CD14-positive monocyte (primary cell): ENCODE data around the gene TANGO6. TPM values are rescaled to one million over a fixed set of nuclear protein-coding genes. Genes with fewer than 3 reads are reported as not detected.
A peak's percentile ranks its signal among the peaks of the same experiment; 100 is the strongest.

ENCODE experiments used
- DNase-seq, 3 donors: peaks; one replicate each; pipeline ENCODE4 v3.0.0-alpha.2; 2011 to 2022
- H2AFZ ChIP-seq: 2 replicates; pipeline ENCODE4 v1.6.0; 2012; ENCODE audit warnings: mild to moderate bottlenecking, low read depth, low read length, inconsistent platforms; ENCODE audit not compliant: insufficient read depth, poor library complexity, severe bottlenecking
- H3K27ac ChIP-seq, 2 donors: 1 replicate in 1 of 2; 2 replicates in 1 of 2; pipeline ENCODE4 v1.5.1; 2012 to 2013; ENCODE audit warnings: low read length in 2 of 2, control low read depth in 1 of 2, inconsistent platforms in 1 of 2, low read depth in 1 of 2, mild to moderate bottlenecking in 1 of 2
- H3K27me3 ChIP-seq, 2 donors: one replicate each; pipeline versions ENCODE4 v1.6.0 to v1.6.1; 2011 to 2013; ENCODE audit warnings: low read length in 2 of 2; ENCODE audit not compliant: control insufficient read depth in 2 of 2, insufficient read depth in 2 of 2
- H3K36me3 ChIP-seq, 2 donors: replicated peaks in 1 of 2; 1 replicate in 1 of 2; 2 replicates in 1 of 2; pipeline versions ENCODE4 v1.5.1 to v1.6.1; 2012 to 2013; ENCODE audit warnings: low read length in 2 of 2, control low read depth in 1 of 2, inconsistent platforms in 1 of 2, mild to moderate bottlenecking in 1 of 2; ENCODE audit not compliant: insufficient read depth in 2 of 2, control insufficient read depth in 1 of 2
- H3K4me1 ChIP-seq, 2 donors: 1 replicate in 1 of 2; 2 replicates in 1 of 2; pipeline versions ENCODE4 v1.5.1 to v1.6.1; 2012 to 2013; ENCODE audit warnings: low read length in 2 of 2, control low read depth in 1 of 2, inconsistent platforms in 1 of 2, mild to moderate bottlenecking in 1 of 2, moderate library complexity in 1 of 2; ENCODE audit not compliant: insufficient read depth in 2 of 2, control insufficient read depth in 1 of 2
- H3K4me2 ChIP-seq: replicated peaks from 2 replicates; pipeline ENCODE3; 2012; ENCODE audit warnings: low read length, moderate library complexity, mild to moderate bottlenecking; ENCODE audit not compliant: poor library complexity, severe bottlenecking; ENCODE audit errors: extremely low read depth
- H3K4me3 ChIP-seq, 3 experiments: fragments of 200-600 bp in 1 of 3; sonication (generic) in 1 of 3; replicated peaks in 1 of 3; 1 replicate in 2 of 3; 2 replicates in 1 of 3; pipeline ENCODE4 v1.5.1; 2011 to 2013; ENCODE audit warnings: low read length in 3 of 3, mild to moderate bottlenecking in 3 of 3, control low read depth in 2 of 3, low read depth in 2 of 3, inconsistent platforms in 1 of 3, moderate library complexity in 1 of 3
- H3K79me2 ChIP-seq: 2 replicates; pipeline ENCODE4 v1.6.0; 2012; ENCODE audit warnings: mild to moderate bottlenecking, control low read depth, inconsistent platforms, low read length, moderate library complexity; ENCODE audit not compliant: insufficient read depth
- H3K9ac ChIP-seq: 2 replicates; pipeline ENCODE4 v1.6.0; 2017; ENCODE audit warnings: low read length, mild to moderate bottlenecking; ENCODE audit not compliant: insufficient read depth, poor library complexity, severe bottlenecking
- H3K9me3 ChIP-seq, 2 donors: replicated peaks in 1 of 2; 1 replicate in 1 of 2; 2 replicates in 1 of 2; pipeline versions ENCODE4 v1.5.1 to v1.6.1; 2012 to 2013; ENCODE audit warnings: low read length in 2 of 2, control low read depth in 1 of 2; ENCODE audit not compliant: control insufficient read depth in 1 of 2, insufficient read depth in 1 of 2
- H4K20me1 ChIP-seq: 2 replicates; pipeline ENCODE4 v1.6.0; 2012; ENCODE audit warnings: mild to moderate bottlenecking, low read length, control low read depth, moderate library complexity; ENCODE audit not compliant: insufficient read depth
- H3K27ac Mint-ChIP-seq, 7 donors: one replicate each; pipeline ENCODE4 v1.8.0; 2020; ENCODE audit warnings: mild to moderate bottlenecking in 7 of 7, mixed read lengths in 7 of 7, moderate library complexity in 6 of 7, inconsistent platforms in 2 of 7
- H3K27me3 Mint-ChIP-seq, 3 donors: one replicate each; pipeline ENCODE4 v1.8.0; 2021 to 2022; ENCODE audit warnings: low read depth in 3 of 3, mild to moderate bottlenecking in 3 of 3, mixed read lengths in 3 of 3, moderate library complexity in 3 of 3, inconsistent platforms in 1 of 3
- H3K36me3 Mint-ChIP-seq, 2 donors: one replicate each; pipeline ENCODE4 v1.8.0; 2020; ENCODE audit warnings: mixed read lengths in 2 of 2, inconsistent platforms in 1 of 2, mild to moderate bottlenecking in 1 of 2
- H3K4me1 Mint-ChIP-seq: one replicate; pipeline ENCODE4 v1.8.0; 2020; ENCODE audit warnings: mild to moderate bottlenecking, mixed read lengths
- H3K4me3 Mint-ChIP-seq, 2 donors: one replicate each; pipeline ENCODE4 v1.8.0; 2020; ENCODE audit warnings: mild to moderate bottlenecking in 2 of 2, mixed read lengths in 2 of 2, moderate library complexity in 1 of 2
- H3K9me3 Mint-ChIP-seq, 7 donors: one replicate each; pipeline ENCODE4 v1.8.0; 2020 to 2022; ENCODE audit warnings: mixed read lengths in 7 of 7, mild to moderate bottlenecking in 6 of 7, moderate library complexity in 6 of 7, inconsistent platforms in 2 of 7
- CTCF ChIP-seq: fragments of 200-600 bp; IDR thresholded peaks from one replicate; pipeline ENCODE4 v1.8.0; 2022; ENCODE audit warnings: antibody characterized with exemption, mild to moderate bottlenecking
- WGBS: methylation state at CpG from one replicate; pipeline ENCODE4 v1.1.5; 2013; ENCODE audit warnings: missing lambda C conversion rate; ENCODE audit not compliant: insufficient coverage; 5-methylcytosine and 5-hydroxymethylcytosine counted together
- intact Hi-C, 2 donors: fragments of 100-400 bp; cut with micrococcal nuclease; formaldehyde crosslinking; loops; one replicate each; pipeline versions ENCODE4 v1.15.0 to v1.15.1; 2023
- polyA plus RNA-seq, 3 donors: library from polyadenylated mRNA; depleted of rRNA in 1 of 3; unstranded in 2 of 3; stranded (reverse) in 1 of 3; fragments of 300-500 nt in 2 of 3; fragments of >200 nt in 1 of 3; fragmentation: Illumina TruSeq in 2 of 3; gene quantifications; 1 replicate in 2 of 3; 2 replicates in 1 of 3; pipeline ENCODE4 v1.2.3, GENCODE V29; 2012 to 2021

The TANGO6 gene
- polyA plus RNA-seq, 3 donors: 6.5 to 8.1 (median 7.3) TPM

GRCh38 chr16:69089091-69089910 lies 246.0 kb downstream of the TANGO6 start:
- H3K4me1 ChIP-seq: peaks cover 9 to 11% of the 10 kb centered on the region in 2 donors
- WGBS: 37% methylated on average over 13 of the region's 16 CpGs
- H3K4me3 ChIP-seq: no peak overlapping the region
- H3K79me2 ChIP-seq: no peaks in the 10 kb centered on the region
- H3K27ac Mint-ChIP-seq: peak overlapping the region in 2 of 7 donors; percentile 38 to 52
- no peak overlapping the region for H3K4me3 Mint-ChIP-seq
- peaks cover 0 to 2% (median 0%) of the 10 kb centered on the region in 3 donors for H3K27me3 Mint-ChIP-seq
- no peak overlapping the region for H3K27ac ChIP-seq
- H3K9ac ChIP-seq: no peak overlapping the region
- DNase-seq: no peak
- H3K4me1 Mint-ChIP-seq: peaks cover 24% of the 10 kb centered on the region
- no peaks in the 10 kb centered on the region for H3K9me3 ChIP-seq
- peaks cover 3 to 15% of the 10 kb centered on the region in 2 donors for H3K36me3 ChIP-seq
- intact Hi-C loops: no loop called here
- H3K4me2 ChIP-seq: peak overlapping the region; percentile 1
- H4K20me1 ChIP-seq: no peaks in the 10 kb centered on the region
- H3K27me3 ChIP-seq: no peaks in the 10 kb centered on the region
- peaks cover 0 to 3% (median 0%) of the 10 kb centered on the region in 7 donors for H3K9me3 Mint-ChIP-seq
- no peak overlapping the region for H2AFZ ChIP-seq
- TF ChIP-seq CTCF: no peak
- H3K36me3 Mint-ChIP-seq: peaks cover 5 to 17% of the 10 kb centered on the region in 2 donors

- Histone ChIP-seq H3K4me3 (no peak overlapping the region), H3K36me3 (no peaks in the 10 kb centered on the region), H4K20me1 (no peaks in the 10 kb centered on the region), H2AFZ (no peak overlapping the region), H3K9ac (no peak overlapping the region), H3K27me3 (no peaks in the 10 kb centered on the region), H3K4me1 (peaks cover 9 to 11% of the 10 kb centered on the region in 2 donors), H3K9me3 (no peaks in the 10 kb centered on the region), H3K79me2 (no peaks in the 10 kb centered on the region), H3K4me2 (no peak overlapping the region), H3K27ac (no peak overlapping the region)
- intact Hi-C loops: no loop called here
- H3K4me1 Mint-ChIP-seq: peaks cover 10% of the 10 kb centered on the region
- TF ChIP-seq CTCF: no peak
- DNase-seq: no peak
- H3K36me3 Mint-ChIP-seq: no peaks in the 10 kb centered on the region
- no peak overlapping the region for H3K27ac Mint-ChIP-seq
- no peaks in the 10 kb centered on the region for H3K9me3 Mint-ChIP-seq
- H3K27me3 Mint-ChIP-seq: peaks cover 2 to 6% (median 4%) of the 10 kb centered on the region in 3 donors
- WGBS: 92% methylated on average over 1 of the region's 3 CpGs
- H3K4me3 Mint-ChIP-seq: no peak overlapping the region
Observed at GRCh38 chr16:69093974-69094373, 250.6 kb downstream of the TANGO6 start.
